DMS53 (cell line): ENCODE results near the gene P3R3URF.

Experiments used
- DNase-seq: peaks from one replicate; lab custom pipeline; 2025; lab: John Stamatoyannopoulos, UW

P3R3URF gene

DNA sequence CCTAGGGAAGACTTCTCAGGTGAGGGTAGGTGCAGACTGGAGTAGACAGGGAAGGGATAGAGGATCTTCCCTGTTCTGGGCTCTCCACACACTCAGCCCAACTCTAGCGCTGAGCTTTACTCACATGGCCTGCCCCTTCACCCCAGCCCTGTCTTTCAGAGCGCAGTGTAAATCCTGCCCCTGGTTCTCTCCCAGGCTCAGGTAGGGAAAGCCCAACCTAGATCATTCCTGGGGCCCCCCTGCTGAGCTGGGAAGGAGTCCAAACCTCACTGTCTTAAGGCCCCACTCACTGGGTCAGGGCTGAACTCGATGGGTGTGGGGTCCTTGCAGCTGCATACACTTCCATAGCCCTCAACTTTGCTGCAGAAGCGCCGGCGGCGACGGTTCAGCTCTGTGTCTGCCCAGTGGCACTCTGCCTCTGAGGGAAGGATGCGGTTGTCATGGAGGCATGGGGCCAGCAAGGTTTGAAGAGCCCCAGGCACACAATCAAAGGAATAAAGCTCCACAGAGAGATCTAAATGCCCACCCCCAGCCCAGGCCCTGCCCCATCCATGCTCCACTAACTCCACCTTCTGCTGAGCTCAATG lies 17.8 kb upstream of the P3R3URF start:
- no peak for DNase-seq

DNA sequence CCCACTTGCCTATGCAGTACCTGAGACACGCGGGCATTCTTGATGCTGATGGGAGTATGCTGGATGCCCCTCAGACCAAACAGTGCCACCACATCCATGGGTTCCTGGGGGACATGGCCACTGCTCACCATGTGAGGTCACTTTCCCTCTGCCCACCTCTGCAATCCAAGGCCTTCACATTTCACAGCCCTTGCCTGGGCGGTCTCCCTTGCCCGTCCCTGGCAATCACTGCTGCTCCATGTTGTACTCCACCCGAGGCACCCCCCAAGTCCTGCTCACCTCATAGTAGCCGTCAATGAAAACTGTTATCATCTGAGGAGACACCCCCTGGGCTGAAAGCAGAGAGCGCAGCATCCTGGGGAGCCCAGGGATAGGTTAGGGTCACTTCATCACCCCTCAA lies 17.0 kb upstream of the P3R3URF start:
- DNase-seq: no peak

DNA sequence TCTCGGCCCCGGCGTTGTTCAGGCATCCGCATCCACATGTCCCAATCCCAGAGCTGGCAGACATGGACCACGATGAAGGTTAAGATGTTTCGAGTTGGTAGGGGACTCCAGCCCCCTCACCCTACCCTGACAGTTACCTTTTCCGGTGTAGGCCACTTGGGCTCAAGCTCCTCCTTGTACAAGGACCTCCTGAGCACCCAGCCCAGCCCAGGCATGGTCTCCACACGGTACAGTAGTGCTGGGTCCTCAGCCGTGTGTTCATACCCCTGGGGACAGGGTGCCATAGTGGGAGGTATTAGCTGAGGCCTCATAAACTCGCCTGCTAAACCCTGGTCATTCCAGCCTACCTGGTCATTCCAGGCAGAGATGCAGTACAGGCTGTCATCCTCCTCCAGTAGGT lies 15.9 kb upstream of the P3R3URF start:
- DNase-seq: no peak

DNA sequence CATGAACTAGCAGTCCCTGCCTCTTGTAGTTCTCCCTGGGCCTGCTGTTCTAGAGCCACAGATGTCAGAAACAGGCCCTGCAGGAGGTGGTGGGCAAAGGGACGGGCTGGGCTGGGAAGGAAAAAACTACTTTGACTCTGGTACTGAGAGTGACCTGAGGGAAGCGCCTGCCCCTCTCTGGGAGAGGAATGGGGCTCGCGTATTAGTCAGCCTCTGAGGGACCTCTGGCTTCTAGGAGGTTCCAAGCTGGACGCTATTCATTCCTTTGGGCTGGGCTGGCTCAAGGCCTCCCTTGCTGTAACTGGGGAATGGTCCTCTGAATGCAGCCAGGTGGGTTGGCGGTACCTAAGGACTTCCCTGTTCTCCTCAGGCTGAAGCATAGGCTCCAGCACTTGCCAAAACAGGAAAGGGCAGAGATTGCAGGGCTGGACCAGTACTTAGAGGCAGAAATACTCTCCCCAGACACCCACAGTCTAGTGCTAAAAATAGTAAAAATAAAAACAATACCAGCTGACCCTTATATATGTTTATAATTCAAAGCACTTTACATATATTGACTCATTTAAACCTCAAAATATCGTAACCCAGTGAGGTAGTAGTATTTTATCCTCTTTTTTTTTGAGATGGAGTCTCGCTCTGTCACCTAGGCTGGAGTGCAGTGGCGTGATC lies 14.9 kb upstream of the P3R3URF start:
- DNase-seq: no peak

DNA sequence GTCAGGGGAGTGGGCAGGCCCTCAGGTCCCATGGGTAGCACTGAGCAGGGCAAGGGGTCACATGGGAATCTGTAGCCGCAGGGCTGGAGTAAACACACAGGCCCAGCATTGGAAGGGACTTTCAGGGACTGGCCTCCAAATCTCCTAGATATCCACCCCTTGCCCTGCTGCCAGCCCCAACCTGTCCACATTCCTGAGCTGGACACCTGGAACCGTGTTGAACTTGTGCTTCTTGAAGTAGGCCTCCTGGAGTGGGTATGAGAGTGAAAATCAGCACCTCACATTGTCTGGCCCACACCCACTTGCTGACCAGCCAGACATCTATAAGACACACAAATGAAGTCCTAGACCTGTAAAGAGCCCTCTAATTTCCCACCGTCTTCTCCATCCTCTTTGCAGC lies 14.3 kb upstream of the P3R3URF start:
- DNase-seq: no peak

DNA sequence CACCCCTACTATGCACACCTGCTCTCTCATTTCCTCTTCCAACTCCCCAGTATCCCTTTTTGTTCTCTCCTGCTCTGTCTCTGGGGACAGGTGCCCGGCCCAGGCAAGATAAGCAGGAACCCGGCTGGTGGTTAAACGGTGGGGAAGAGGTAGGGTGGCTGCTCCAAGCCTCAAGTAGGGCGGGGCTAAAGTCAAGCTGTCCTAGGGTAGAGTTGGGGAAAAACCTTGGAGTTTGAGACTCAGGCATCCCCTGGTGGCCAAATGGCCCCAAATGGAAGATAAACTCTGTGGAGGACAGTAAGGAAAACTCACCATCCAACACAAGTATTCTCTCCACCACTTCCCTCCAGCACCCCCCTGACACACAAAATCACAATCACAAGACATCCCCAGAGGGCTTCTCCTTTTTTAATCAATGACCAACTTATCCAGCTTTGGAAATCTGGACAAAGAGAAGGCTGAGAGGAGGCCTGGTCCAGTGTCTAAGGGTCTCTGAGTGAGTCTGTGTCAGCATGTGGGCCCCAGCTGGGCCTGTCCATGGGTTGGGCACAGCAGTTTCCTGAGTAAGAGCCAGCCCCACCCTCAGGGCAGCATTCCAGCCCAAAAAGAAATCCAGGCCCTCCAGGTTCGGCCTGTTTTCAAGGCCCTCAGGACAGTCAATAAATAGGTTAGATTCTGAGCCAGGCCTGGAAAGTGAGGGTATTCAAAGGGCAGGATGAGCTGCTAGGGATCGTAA lies 12.2 kb upstream of the P3R3URF start:
- DNase-seq: no peak

DNA sequence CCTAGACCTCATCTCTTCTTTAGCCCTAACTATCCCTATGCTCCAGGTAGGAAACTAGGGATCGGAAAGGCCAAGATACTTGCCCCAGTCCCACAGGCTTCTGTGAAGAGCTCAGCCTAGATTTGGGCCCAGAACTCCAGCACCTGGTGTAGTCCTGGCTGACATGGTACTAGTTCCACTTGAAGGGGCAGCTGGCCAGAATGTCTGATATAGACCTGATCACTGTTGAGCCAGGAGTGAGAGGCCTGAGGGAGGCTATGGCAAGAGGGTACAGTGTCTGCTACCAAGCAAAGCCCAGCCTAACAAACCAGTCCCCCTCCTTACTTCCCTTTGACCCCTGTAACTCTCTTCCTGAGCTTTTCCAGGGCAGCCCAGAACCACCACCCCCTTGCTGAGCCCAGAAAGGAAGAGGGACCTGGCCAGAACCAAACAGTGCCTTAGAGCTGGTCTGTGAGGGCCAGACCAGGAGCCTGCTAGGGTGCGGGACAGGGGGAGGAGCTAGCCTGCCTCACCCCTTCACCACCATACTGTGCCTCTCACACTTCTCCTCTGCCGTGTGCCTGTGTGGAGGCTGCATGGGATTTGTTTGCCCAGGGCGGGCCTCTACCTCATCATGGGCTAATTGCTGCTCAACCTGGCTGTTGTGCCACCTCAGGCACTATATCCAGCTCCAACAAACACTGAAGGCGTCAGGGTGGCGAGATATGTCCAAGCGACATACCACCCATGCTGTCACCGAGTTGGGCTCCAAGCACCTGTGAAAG lies 11.0 kb upstream of the P3R3URF start:
- no peak for DNase-seq

DNA sequence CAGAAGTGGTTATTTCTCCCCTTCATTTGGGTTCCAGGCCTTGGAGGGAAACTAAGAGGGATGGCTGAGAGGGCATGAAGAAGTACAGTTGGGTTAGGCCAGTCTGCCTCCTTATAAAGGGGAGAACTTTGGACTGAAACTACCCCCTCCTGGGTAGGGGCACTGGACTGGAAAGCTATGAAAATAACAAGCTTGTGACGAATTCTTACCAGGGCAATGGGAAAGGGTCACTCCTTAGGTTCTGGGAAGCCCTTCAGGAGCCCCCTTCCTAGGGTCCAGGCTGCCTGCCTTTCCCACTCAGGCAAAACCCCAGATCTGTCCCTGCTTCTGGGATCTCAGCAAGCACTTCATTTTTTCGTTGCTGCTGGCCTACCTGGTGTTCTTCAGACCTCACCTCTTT lies 9.8 kb upstream of the P3R3URF start:
- no peak for DNase-seq

DNA sequence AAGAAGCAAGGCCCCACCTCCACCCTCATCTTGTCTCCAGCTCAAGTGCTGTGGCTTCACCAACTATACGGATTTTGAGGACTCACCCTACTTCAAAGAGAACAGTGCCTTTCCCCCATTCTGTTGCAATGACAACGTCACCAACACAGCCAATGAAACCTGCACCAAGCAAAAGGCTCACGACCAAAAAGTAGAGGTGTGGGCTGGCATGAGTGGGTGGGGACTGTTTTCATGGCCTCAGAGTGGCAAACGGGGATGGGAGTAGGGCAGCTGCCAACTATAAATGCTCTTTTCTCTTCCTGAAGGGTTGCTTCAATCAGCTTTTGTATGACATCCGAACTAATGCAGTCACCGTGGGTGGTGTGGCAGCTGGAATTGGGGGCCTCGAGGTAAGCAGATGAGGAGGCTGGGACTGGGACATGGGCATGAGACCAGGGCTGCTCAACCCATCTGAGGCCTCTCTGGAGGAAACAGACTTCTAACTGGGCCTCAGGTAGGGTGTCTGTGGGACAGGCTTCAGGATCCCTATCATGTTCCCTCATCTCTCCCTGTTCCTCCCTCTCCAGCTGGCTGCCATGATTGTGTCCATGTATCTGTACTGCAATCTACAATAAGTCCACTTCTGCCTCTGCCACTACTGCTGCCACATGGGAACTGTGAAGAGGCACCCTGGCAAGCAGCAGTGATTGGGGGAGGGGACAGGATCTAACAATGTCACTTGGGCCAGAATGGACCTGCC lies 8.8 kb upstream of the P3R3URF start:
- DNase-seq: no peak

DNA sequence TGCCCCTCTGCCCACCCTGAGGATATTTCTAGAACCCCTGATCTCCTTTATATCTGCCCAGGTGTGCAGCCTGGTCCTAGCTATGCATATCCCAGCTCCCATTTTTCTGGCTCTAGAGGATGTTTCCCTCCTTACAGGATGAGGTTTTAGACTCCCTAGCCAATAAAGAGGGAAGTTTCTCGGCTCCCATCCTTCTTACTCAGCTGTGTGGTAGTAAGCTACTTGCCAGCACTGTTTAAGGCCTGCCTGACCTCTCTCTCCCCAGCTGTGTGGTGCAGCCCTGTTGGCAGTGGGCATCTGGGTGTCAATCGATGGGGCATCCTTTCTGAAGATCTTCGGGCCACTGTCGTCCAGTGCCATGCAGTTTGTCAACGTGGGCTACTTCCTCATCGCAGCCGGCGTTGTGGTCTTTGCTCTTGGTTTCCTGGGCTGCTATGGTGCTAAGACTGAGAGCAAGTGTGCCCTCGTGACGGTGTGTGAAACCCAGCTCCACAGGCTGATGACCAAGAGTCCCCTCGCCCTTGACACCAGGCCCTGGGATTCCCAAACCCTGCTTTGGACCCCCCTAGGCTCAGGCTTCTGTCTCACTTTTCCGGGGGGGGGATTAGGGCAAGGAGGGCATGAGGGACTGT lies 7.8 kb upstream of the P3R3URF start:
- no peak for DNase-seq

DNA sequence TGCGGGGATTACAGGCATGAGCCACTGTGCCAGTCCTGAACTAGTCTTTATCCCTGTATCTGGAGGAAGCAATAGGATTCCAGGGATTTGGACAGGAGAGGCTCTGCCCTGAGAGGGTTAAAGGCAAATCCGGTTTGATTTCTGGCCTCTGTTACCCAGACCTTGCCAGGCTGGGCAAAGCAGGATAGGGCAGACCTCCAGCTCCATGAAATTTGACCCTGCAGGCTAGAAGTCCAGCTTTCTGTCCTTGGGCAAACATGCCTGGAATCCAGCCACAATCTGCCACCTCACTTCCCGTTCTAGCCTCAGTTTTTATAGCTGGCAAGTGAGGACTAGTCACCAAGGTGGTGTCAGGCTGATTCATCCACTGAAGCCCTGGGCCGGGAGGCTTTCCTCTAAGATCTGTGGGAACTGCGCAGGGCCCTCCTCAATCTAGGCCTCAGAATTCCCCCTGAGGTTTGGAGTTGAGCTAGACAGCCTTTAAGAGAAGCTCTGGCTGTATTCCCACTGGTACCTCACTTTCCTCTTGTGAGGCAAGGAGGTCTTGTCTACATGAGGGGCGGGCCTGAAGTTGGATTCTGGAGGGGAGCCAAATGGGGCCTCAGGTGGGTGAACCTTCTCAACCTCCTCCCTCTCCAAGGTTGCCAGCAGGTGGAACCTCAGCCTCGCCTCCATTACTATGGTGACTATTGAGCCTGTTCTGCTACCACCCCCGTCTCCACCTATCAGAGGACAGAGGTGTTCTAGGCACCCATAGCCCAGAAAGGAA lies 7.0 kb upstream of the P3R3URF start:
- peak; percentile 97 for DNase-seq

DNA sequence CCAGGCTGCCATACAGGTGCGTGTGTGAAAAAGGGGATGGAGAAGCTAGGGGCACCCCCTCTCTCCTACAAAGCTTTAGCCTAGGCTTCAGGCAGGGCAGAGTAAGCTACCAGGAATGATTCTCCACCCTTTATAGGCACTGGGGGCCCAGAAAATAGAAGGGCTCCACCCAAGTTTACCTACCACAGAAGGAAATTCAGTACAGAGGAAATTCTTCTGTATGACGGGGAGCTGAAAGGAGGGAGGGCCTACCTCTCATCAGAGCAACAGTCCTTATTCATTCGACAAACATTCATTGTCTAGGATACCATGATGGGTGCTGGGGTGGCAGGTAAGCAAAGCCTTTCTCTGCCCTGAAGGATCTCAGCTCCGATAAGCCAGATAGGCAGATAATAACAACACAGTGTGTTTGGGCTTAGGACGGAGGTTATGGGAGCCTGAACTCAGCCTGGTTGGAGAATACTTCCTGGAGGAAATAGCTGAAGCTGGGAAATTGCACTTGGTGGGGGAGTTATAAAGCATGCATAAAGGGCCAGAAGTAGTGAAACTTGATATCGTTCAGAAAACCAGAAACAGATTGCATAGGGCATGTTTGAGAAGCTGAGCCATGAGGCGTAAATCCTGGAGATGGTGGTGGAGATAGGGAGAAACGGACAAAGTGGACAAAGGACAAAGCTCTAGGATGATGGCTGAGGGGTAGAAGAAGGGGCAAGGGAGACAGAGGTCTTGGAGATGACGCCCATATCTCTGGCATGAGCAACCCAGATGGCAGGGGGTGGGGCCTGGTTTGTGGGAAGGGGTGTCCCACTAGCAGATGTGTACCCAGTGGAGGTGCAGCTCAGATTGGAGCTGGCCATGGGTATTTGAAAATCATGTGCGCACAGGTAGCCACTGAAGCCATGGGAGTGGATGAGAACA lies 5.3 kb upstream of the P3R3URF start:
- peak; percentile 64 for DNase-seq

DNA sequence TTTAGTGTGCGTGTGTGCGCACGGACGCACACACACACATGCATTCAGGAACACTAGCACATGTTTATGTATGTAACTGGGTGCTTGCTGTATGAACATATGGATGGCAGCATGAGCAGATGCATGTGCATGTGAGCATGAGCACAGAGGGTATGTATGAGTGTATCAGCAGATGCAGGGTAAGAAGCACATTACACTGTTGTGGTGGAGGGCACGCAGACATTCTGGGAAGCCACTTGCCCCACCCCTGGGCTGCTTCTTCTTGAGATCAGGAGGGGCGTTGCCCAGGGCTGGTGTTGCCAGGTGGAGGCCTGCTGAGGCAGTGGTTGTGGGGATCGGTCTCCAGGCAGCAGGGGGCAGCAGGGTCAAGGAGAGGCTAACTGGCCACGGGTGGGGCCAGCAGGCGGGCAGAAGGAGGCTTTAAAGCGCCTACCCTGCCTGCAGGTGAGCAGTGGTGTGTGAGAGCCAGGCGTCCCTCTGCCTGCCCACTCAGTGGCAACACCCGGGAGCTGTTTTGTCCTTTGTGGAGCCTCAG lies 3.9 kb upstream of the P3R3URF start:
- DNase-seq: peak; percentile 74

DNA sequence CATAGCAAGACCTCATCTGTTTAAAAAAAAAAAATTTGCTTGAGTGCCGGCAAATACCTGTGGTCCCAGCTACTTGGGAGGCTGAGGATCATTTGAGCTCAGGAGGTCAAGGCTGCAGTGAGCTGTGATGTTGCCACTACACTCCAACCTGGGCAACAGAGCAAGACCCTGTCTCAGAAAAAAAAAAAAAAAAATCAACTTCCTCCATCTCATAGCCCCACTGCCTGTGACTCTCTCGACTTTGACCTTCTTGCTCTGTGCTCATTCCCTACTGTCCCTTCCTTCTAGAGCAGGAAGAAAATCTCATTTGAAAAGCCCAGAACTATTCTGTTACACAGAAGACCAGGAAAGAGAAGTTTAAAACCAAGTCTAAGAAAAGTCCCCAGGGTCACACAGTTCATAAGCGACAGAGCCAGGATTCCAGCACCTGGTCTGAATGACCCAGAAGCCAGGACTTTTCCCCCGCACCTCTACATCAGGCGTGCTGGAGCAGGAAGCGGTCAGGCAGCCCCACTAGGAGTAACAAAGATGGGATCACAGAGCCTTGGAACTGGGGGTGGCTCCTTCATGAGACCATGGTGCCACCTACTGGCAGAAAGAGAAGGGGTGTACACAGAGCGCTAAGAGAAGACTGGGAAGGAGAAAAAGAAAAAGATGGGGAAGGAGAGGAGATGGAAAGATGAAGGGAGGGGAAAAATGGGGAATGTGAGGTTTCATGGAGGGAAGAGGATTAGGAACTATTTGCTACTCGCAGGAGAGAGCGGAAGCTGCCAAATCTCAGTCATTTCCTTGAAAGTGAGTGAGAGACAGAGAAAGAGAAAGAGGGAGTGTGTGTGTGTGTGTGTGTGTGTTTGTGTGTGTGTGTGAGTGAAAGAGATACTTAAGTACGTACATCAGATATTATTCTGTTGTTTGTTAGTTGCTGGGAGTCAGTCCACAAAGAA lies 3.1 kb upstream of the P3R3URF start:
- peak; percentile 97 for DNase-seq

DNA sequence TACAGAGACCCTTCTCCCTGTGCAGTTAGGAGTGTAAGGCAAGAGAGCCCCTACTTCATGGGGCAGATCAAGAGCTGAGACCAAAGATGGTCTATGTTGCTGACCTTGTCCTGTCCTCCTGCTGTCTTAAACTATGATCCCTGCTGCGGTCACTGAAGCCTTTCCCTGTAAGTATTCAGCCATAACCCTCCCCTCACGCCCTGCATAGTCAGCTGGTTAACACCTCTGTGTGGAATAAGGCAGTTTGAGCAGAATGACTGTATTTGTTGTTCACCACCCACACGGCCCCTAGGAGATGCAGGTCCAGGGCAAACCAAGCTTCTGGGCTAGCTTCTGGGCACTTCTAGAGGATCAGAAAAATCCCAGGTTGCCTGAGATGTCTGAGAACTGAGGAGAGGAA lies 1.0 kb downstream of the P3R3URF start:
- DNase-seq: no peak

DNA sequence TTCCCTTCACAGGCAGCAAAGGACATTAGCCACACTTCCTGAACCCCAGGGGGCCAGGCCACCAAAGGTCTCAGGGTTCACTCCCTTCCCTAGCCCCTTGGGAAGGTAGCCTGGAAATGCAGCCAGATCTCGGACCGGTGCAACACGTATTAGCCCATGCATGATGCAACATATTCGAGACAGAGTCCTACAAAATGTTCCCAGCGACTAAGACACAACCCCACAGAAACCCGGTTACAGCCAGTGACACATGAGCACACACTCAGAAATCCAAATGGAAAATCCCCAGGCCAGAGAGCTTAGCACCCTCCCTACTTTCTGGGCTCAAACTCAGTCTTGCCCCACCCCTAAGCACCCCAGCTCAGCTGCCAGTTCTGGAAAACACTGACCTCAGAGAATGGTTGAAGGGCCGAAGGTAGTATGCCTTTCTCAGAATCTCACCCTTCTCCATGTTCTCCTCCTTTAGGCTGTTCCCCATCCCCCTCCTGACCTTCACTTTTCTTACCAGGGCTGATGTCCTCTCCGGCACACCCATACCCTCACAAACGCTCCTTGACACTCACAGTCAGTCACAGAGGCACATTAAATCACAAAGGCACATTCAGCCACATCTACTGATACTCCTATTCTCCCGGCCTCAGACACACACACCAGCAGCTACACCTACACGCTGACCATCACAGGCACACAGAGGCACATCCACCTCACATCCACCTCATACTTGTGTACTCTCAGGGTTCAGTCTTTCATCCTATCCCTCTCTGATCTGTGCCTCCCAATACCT lies 1.6 kb downstream of the P3R3URF start, which contains the start of gene TSPAN1:
TSPAN1 (plus strand) TSS at position 640 of the 784 bp plus-strand sequence. CDS start 6,021 bp downstream, outside the sequence.
- no peak for DNase-seq

DNA sequence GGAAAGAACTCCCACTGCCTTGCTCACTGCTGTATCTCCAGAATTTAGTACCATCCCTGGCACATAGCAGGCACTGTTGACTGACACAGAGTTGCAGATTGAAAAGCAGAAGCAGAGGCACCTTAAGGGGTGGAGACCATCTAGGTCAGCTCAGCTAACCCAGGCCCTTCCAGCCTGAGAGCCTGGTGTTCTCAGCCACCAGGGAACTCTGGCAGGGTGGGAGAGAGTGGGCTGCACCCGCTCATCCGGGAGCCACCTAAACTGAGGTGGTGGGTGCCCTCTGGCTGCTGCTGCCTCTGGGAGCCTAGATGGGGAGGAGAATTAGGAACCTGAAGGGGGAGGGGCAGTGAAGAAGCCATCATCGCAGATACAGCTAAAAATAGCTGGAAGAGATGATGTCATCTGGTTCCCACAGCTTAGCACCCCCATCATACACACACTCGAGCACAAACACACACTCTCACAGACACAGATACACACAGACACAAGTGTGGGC lies 2.9 kb downstream of the P3R3URF start:
- DNase-seq: peak; percentile 75
